Stimulated activated CD4-positive, alpha-beta T cell treated with anti-CD3 and anti-CD28 coated beads, Interleukin-4, amount 100 ng/mL, for 48 hours (primary cell): ENCODE data around the gene HMCN1.
"Not testable (repeated sequence)": the region's sequence is repeated elsewhere in the genome, so short reads cannot be mapped to it uniquely, and the experiment has no call there.

Experiments used
- DNase-seq, 2 donors: peaks; one replicate each; pipeline ENCODE4 v3.0.0-alpha.2; 2020; ENCODE audit warnings: low read depth in 2 of 2

HMCN1 gene

DNA sequence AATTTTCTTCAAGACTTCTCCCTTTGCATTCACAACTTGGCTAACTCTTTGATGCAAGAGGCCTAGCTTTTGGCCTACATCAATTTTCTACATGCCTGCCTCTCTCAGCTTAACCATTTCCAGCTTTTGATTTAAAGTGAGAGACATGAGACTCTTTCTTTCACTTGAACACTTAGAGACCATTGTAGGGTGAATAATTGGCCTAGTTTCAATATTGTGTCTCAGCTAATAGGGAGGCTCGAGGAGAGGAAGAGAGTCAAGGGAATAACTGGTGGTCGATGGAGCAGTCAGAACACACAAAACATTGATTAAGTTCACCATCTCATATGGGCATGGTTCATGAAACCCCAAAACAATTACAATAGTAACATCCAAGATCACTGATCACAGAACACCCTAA, 415.4 kb downstream of the HMCN1 start:
- no peak for DNase-seq

DNA sequence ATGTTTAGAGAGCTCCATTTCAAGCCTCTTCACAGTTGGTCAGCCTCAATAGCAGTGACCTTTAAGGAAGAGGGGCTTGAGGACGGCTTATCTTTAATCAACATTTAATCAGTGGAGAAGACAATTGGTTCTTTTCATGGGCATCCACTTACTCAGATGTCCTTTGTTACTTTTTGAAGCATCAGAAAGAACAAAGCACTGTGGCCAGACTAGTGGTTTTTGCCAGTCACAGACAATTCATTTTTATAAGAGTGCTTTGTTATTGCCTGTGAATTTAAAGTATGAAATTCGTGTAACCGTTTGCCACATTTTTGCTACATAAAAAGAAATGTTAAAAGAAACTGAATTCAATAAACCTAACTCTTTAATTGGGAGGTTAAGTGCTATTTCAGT, 418.0 kb downstream of the HMCN1 start:
- DNase-seq = no peak

DNA sequence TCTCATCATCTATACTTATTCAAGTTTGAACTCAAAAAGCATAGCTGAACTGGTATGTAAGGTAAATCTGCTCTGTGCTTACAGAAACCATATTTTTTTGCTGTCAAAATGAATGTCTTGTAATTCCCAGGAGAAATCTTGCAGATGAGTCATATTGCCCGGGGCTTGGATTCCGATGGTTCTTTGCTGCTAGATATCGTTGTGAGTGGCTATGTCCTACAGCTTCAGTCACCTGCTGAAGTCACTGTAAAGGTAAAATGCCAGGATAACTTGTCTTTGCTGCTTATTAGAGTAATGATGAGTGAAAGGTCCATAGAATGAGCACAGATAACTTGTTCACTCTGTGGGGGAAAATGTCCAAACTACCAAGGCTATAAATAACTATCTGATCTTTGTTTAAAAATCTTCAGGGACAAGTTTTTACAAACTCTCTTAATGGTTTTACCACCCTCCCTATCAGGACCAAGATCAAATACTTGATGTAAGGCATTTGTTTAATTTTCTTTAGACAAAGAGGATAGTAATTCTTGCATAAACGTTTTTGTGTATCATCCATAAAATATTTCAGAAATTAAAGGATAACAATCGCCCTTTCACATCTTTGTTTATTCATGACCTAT, 418.5 kb downstream of the HMCN1 start:
- no peak for DNase-seq

DNA sequence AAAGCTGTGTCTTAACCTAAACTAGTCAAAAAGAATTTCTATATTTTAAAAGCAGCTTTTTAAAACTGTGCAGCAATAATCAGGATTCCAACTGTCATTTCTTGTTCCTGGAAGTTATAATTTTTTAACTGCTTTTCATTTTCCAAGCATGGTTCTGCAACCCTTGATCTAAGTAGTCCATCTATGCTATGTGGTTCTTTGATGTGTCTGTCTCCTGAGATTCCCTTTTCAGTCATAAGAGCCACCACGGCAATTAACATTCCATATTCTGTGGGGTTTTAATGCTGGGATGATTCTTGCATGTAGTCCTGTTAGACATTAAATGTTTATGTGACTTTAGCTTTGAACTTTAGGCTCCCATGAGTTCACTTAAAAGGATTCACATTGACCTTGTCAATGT, 420.5 kb downstream of the HMCN1 start:
- DNase-seq = no peak

DNA sequence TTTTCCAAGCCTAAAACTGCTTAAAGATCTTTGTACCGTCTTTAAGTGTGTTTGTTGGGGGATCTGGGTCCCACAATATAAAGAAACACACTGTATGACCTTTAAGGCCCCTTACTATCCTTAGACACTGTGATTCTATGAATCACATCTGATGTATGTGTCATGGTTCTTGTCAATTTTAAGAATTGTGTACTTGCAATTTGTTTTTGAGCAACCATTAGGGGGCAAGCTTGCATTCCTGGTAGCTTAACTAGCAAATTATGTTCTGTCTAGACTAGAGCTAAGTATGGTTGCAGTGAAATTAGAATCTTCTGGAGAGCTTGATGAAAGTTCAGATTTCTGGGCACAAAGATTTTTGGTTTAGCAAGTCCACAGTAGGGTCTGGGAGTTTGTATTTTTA, 421.4 kb downstream of the HMCN1 start:
- no peak for DNase-seq

DNA sequence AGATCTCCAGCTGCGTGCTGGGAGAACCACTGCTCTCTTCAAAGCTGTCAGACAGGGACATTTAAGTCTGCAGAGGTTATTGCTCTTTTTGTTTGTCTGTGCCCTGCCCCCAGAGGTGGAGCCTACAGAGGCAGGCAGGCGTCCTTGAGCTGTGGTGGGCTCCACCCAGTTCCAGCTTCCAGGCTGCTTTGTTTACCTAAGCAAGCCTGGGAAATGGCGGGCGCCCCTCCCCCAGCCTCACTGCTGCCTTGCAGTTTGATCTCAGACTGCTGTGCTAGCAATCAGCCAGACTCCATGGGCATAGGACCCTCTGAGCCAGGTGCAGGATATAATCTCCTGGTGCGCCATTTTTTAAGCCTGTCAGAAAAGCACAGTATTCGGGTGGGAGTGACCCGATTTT, 428.7 kb downstream of the HMCN1 start:
- DNase-seq = not testable (repeated sequence)

DNA sequence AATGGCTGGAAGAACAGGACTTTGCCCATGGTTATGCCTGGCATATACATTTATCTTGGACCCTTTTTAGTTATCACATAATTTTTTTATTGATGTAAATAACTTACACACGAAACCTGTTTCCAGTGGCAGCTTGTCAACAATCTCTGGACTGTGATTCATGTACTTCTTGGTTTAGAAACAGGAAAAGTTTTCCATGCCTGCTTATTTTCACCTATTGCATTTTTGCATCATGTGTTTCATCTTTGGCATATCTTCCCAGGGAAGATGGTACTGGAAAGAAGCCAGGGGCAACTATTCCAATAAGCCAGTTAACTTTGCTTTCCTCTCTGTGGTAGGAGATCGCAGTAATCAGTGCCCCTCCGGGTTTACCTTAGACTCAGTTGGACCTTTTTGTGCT, 430.6 kb downstream of the HMCN1 start:
- no peak for DNase-seq

DNA sequence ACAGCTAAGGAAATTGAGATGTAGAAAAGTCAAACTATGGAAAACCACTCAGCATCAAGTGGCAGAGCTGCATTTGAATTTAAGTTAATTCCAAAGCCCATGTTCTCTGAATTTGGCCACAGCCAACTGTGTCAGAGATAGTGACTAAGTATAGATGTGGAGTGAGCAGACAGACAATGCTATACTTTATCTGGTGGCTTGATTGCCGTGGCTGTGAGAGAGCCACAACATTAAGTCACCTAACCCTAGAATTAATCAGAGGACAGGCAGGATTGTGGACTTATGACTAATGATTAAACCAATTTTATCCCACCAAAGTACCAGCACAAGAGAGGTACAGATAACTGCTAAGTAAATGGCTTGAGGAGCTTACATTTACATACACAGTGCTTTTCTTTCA, 431.1 kb downstream of the HMCN1 start:
- no peak for DNase-seq

DNA sequence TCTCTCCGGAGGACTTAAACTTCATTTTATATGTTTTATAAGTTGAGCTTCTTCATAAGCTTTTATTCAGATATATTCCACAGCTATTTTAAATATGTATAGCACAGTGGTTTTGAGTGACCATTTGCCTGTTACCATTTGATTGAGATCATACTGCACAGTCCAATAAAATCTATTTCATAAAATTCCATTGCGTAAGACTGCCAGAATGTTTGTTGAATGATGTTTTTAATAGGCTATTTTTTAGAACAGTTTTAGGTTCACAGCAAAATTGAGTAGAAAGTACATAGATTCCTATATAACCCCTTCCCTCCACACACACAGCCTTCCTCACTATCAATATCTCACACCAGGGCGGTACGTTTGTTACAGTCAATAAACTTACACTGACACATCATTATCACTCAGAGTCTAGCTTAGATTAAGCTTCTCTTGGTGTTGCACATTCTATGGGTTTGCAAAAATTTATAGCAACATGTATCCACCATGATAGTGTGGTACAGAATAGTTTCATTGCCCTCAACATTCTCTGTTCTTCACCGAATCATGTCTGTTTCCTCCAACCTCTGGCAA, 433.0 kb downstream of the HMCN1 start:
- DNase-seq = no peak

DNA sequence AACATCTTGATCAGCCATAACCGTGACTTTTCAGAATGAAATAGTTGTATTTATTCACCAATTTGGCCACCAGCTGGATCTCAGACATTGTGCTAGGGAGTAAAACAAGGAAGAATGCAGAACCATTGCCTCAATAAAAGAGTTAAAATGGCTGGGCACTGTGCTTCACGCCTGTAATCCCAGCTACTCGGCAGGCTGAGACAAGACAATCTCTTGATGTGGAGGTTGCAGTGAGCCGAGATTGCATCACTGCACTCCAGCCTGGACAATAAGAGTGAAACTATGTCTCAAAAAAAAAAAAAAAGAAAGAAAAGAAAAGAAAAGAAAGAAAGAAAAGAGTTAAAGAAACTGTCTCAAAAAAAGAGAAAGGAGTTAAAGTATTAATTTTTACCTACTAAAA, 441.4 kb downstream of the HMCN1 start:
- DNase-seq = no peak

DNA sequence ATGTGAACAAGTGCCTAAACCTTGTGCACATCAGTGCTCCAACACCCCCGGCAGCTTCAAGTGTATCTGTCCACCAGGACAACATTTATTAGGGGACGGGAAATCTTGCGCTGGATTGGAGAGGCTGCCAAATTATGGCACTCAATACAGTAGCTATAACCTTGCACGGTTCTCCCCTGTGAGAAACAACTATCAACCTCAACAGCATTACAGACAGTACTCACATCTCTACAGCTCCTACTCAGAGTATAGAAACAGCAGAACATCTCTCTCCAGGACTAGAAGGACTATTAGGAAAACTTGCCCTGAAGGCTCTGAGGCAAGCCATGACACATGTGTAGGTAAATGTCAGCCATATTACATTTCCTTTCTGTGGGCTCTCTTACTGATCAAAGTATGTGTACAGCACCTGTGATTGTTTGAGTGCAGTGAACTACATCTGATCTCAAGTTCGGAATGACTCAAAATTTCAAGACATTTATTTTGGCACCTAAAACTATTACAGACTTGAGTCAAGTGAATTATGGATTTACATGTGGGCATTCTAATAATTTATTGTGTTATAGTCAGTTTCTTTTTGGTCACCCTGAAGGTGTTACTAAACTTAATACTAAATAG, 444.3 kb downstream of the HMCN1 start:
- DNase-seq = no peak

DNA sequence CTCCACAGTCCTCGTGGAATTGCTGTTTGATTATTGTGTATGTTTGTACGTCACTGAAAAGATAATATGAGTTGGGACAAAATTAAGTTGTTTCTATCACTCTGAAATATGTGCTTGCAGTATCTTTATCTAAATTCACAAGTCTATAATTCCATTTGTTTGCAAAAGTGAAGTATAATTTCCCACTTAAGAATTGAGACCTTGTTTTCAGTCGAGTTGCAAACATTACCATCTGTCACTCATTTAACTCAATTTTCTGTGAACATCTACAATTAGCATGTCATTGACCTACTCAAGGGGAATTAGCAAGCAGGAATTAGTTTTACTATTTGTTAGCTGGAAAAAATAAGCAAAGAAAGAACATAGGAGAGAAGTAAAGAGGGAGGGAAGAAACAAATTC, 445.0 kb downstream of the HMCN1 start:
- DNase-seq = no peak

DNA sequence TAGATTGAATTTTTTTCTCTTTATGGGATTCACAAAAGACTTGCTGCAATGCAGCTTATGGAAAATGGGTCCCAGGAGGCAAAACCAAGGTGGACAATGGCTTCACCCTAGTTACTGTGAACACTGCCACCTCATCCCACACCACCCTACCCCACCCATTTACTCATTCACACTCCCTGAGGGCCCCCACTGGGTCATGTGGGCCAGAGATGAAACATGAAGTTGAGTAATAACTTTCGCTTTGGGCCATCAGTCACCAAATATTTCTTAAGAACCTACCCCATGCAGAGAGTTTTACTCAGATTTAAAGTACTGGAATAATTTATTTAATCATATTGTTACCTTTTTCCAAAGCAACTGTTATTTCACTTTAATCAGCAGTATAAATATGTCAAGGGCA, 449.0 kb downstream of the HMCN1 start:
- peak; percentile 15 to 26 for DNase-seq

DNA sequence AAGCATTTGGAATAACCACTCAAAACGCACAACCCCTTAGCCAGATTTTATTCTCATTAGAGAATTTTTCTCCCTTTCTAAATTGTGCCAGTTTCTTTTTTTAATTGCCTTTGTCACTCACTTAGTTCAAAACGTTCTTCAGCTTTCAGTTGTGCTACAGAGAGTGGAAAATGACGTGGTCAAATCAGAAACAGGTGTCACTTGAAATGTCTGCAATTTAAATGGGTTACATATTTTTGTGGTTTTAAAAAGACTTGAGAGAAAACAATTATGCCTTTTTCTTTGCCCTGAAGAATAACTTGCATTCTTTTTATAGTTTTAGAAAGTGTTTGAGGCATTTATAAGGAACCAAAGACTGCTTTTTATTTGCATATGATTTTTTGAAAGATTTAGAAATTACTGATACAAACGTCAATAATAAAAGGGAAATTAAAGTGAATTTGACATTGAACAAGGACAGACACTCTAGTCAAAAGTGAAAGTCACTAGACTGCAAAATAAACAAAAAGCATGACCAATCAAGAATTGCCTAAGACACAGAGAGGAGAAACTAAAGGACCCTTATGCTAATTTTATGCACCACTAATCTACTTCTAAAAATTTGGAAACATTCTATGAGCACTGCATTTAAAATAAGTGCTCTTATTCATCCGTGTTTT, 449.9 kb downstream of the HMCN1 start:
- no peak for DNase-seq

DNA sequence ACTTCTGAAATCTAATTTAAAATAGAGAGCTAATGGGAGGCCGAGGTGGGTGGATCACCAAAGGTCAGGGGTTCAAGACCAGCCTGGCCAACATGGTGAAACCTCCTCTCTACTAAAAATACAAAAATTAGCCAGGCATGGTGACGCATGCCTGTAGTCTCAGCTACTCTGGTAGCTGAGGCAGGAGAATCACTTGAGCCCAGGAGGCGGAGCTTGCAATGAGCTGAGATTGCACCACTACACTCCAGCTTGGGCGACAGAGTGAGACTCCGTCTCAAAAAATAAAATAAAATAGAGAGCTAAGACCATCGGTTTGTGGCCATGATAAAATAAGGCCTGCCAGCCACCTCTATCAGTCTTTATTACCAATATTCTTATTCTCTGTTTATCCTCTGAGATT, 452.1 kb downstream of the HMCN1 start:
- DNase-seq = not testable (repeated sequence)

DNA sequence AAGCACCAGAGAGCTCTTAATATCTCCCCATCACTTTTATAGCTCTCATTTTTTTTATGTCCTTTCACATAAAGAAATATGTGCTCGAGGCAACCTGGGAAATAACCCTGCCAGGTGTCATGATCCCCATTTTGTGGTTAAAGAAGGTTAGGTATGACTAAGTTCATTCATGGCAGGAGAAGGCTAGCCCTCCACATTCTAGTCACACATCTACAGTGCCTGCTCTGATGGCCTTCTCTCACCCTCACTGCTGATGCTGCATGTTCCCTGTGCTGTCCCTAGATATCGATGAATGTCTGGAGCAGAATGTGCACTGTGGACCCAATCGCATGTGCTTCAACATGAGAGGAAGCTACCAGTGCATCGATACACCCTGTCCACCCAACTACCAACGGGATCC, 453.4 kb downstream of the HMCN1 start:
- no peak for DNase-seq

DNA sequence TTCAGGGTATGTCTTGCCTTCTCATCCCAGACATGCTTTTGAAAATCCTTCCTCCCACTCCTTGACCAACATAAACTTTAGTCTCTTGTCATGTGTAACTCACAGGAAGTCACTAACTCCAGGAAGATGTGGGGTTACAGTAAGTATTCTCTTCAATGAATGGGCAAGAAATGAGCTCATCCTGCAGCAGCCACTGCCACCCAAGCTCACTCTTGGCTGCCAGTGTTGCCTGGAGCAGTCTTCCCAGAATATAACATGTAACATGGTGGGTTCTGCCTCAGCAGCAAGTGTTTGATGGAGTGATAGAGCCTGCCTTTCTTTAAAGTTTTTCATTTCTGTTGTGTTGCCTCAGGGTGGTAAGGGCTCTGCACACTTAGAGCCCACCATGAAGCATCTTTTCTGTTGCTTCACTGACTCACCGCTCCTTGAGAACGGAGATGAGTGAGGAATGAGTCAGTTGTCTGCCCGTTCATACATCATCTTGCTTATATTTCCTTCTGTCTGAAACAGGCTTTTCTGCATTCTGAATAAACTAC, 453.9 kb downstream of the HMCN1 start:
- no peak for DNase-seq

DNA sequence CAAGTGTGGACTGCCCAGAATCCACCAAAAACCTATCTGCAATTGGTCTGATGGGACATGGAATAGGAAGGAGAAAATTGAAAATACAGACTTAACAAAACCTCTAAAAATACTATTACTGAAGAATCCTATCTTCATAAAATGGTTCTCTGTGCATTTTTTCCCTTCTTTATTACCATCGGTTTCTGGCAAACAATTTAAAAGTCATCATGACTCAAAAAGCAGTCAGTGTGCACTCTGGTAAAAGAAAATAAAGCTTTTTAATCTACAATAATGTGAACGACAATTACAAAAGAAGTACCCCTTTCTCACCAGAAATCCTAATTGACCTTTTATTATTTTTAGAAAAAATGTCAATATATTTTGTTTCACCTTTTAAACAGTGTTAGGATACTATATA, 454.5 kb downstream of the HMCN1 start:
- DNase-seq = no peak

DNA sequence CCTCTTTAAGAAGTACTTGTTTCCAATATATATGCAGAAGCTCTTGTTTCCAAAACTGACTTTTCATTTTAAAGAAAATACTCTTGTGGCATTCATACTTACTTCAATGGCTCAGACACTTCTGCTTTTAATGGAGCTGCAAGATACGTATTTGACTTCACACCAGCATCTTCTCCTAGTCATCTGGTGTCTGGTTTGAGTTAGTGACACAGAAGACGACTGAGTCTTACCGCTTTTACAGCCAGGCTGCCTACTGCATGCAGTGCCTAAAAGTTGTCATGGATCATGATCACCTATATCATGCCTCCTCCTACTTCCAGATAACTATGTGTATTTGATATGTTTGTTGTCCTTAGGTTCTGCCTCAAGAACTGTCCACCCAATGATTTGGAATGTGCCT, 455.0 kb downstream of the HMCN1 start:
- no peak for DNase-seq

DNA sequence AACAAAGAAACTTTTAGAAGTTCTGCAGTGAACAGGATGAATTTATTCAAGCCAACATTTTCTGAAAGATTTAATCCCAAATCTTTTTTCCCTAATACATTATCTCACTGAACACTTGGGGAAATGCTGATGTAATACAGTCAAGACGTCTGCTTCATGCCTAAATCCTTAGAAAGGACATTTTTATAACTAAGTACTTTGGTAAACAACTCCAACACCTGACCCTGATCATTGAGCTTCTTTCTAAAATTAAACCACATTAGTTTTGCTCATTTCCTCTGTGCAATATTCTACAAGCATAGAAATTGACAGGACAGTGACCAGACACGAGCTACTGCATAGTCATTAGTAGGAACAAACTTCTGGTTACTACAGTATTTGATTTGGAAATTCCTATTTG, 457.3 kb downstream of the HMCN1 start:
- no peak for DNase-seq

DNA sequence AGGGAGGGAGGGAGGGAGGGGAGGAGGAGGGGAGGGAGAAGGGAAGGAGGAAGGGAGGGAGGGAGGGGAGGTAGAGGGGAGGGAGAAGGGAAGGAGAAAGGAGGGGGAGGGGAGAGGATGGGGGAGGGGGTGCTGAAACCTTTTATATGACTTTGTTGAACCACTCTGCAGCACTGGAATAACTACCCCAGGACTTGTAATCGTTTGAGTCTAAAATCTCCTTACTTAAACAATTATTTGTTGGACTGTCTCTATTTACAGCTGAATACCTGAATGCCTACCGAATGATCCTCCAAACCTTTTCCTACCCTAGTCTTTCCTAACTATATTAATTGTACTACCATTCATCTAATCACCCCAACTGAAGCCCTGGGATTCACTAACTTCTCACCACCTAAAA, 459.0 kb downstream of the HMCN1 start:
- DNase-seq = no peak

DNA sequence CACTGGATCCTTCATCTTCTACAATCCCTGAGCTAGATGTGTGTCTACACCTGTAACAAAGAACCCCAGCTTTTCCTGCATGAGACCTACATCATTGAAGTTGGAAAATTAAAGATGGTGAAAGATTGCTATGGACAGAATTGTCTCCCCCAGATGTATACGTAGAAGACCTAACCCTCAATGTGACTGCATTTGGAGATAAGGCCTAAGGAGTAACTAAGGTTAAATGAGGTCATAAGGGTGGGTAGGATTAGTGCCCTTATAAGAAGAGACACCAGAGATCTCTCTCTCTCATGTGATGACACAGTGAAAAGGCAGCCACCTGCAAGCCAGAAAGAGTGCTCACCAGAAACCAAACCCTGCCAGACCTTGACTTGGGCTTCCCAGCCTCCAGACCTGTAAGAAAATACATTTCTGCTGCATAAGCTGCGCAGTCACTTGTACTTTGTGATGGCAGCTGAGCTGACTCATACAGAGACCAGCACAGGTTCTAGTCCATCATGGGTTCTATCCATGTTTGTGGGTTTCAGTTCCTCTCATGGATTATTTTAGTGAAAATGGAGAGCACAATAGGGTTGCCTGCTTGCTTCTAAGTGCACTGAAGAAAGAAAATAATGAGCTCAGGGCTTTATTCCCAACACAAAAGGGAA, 460.0 kb downstream of the HMCN1 start:
- no peak for DNase-seq
